Measurements from ENCODE around the gene EFCAB5. TPM values are rescaled to one million over a fixed set of nuclear protein-coding genes. Genes with fewer than 3 reads are reported as not detected.

The EFCAB5 gene
- total and polyA plus RNA-seq, 2 donors (not counting 1 experiment from before 2014, with no cell fraction given), result 0.54 to 3.0 TPM

- Mint-ChIP-seq H3K4me3 (no peak overlapping the region), H3K9me3 (ENCODE audit: insufficient read depth) (no peaks in the 10 kb centered on the region), H3K27me3 (peaks cover under 1% of the 10 kb centered on the region), H3K27ac (no peak overlapping the region), H3K4me1 (peaks cover 5% of the 10 kb centered on the region)
- ATAC-seq (ENCODE audit: low read depth), result no peak
- no peak overlapping the region for H2AFZ ChIP-seq (ENCODE audit: insufficient read depth, low read depth, low read length, poor library complexity, severe bottlenecking)
- H3K4me1 ChIP-seq (ENCODE audit: control insufficient read depth in 2 of 2, insufficient read depth in 2 of 2, low read length in 2 of 2), result peaks cover 3 to 5% of the 10 kb centered on the region in 2 donors
- intact Hi-C loops (cut with micrococcal nuclease), result loop anchor here (1.0 kb wide), 3 partner anchors 12 to 232 kb away; partner anchors contain the start of gene NSRP1
- no peaks in the 10 kb centered on the region for H3K27me3 ChIP-seq (replicated peaks in 1 of 4; ENCODE audit: control extremely low read depth in 1 of 4, control insufficient read depth in 3 of 4, insufficient read depth in 4 of 4, low read length in 3 of 4)
- H3K27ac ChIP-seq (ENCODE audit: low read length in 2 of 2), result no peak overlapping the region
- H3K79me2 ChIP-seq (ENCODE audit: control insufficient read depth, insufficient read depth, low read length), result no peaks in the 10 kb centered on the region
- DNase-seq, result no peak
- TF ChIP-seq EZH2 (IDR thresholded peaks at IDR 0.05; ENCODE audit: borderline replicate concordance, insufficient read depth, low read depth, low read length, poor library complexity, severe bottlenecking) (no peak), CTCF (IDR thresholded peaks at IDR 0.05) (no peak)
- H3K4me2 ChIP-seq (replicated peaks; ENCODE audit: low read depth, low read length, poor library complexity, severe bottlenecking), result no peak overlapping the region
- CTCF ChIA-PET, result interaction anchor here (0.6 to 9.3 kb wide), 33 partner anchors 12 to 1112 kb away, joined by 3 to 218 read pairs (median 4); partner anchors contain the start of genes CPD, NSRP1 and TMIGD1
- POLR2A ChIA-PET, result interaction anchor here (1.0 kb wide), 1 partner anchor 232 kb away, joined by 6 read pairs; no protein-coding TSS in a partner anchor
- no peaks in the 10 kb centered on the region for H3K9me3 ChIP-seq (ENCODE audit: control extremely low read depth in 1 of 3, control insufficient read depth in 2 of 3, insufficient read depth in 1 of 3, low read length in 2 of 3)
- no peaks in the 10 kb centered on the region for H3K36me3 ChIP-seq (replicated peaks in 1 of 2; ENCODE audit: control extremely low read depth in 1 of 2, control insufficient read depth in 1 of 2, extremely low read depth in 1 of 2, insufficient read depth in 2 of 2, low read length in 1 of 2)
- H3K9ac ChIP-seq (ENCODE audit: low read length), result no peak overlapping the region
- no CpG with 5 or more reads among the region's 1 CpG for WGBS (ENCODE audit: insufficient coverage)
- no peak overlapping the region for H3K4me3 ChIP-seq (ENCODE audit: control extremely low read depth in 1 of 5, extremely low read depth in 1 of 5, insufficient read depth in 1 of 5, low read depth in 2 of 5, low read length in 4 of 5)
- H4K20me1 ChIP-seq (ENCODE audit: control insufficient read depth, insufficient read depth, low read length, poor library complexity, severe bottlenecking), result no peaks in the 10 kb centered on the region
Measured at GRCh38 chr17:30103921-30104320, 162.5 kb downstream of the EFCAB5 start.

- CTCF ChIA-PET, result interaction anchor here (0.6 to 9.3 kb wide), 45 partner anchors 12 to 1112 kb away, joined by 3 to 218 read pairs (median 4); partner anchors contain the start of genes CPD, NSRP1 and TMIGD1
- intact Hi-C loops (cut with micrococcal nuclease), result loop anchor here (1.0 kb wide), 3 partner anchors 12 to 232 kb away; partner anchors contain the start of gene NSRP1
- peaks cover 2% of the 10 kb centered on the region for H3K27me3 Mint-ChIP-seq
- Histone ChIP-seq H3K27me3 (replicated peaks in 1 of 4; ENCODE audit: control extremely low read depth in 1 of 4, control insufficient read depth in 3 of 4, insufficient read depth in 4 of 4, low read length in 3 of 4) (no peaks in the 10 kb centered on the region), H4K20me1 (ENCODE audit: control insufficient read depth, insufficient read depth, low read length, poor library complexity, severe bottlenecking) (no peaks in the 10 kb centered on the region), H2AFZ (ENCODE audit: insufficient read depth, low read depth, low read length, poor library complexity, severe bottlenecking) (peak overlapping the region; percentile 90), H3K4me1 (ENCODE audit: control insufficient read depth in 2 of 2, insufficient read depth in 2 of 2, low read length in 2 of 2) (peaks cover 3 to 5% of the 10 kb centered on the region in 2 donors), H3K36me3 (replicated peaks in 1 of 2; ENCODE audit: control extremely low read depth in 1 of 2, control insufficient read depth in 1 of 2, extremely low read depth in 1 of 2, insufficient read depth in 2 of 2, low read length in 1 of 2) (no peaks in the 10 kb centered on the region), H3K4me2 (replicated peaks; ENCODE audit: low read depth, low read length, poor library complexity, severe bottlenecking) (peak overlapping the region; percentile 80), H3K9me3 (ENCODE audit: control extremely low read depth in 1 of 3, control insufficient read depth in 2 of 3, insufficient read depth in 1 of 3, low read length in 2 of 3) (no peaks in the 10 kb centered on the region), H3K27ac (ENCODE audit: low read length in 2 of 2) (no peak overlapping the region), H3K79me2 (ENCODE audit: control insufficient read depth, insufficient read depth, low read length) (no peaks in the 10 kb centered on the region), H3K4me3 (ENCODE audit: control extremely low read depth in 1 of 5, extremely low read depth in 1 of 5, insufficient read depth in 1 of 5, low read depth in 2 of 5, low read length in 4 of 5) (peak overlapping the region; percentile 20 to 59 (median 54)), H3K9ac (ENCODE audit: low read length) (peak overlapping the region; percentile 59)
- peaks cover 5% of the 10 kb centered on the region for H3K4me1 Mint-ChIP-seq
- TF ChIP-seq EZH2 (IDR thresholded peaks at IDR 0.05; ENCODE audit: borderline replicate concordance, insufficient read depth, low read depth, low read length, poor library complexity, severe bottlenecking) (no peak), CTCF (IDR thresholded peaks at IDR 0.05) (peak; percentile 93)
- 27% methylated on average over 29 of the region's 29 CpGs for WGBS (ENCODE audit: insufficient coverage)
- ATAC-seq (ENCODE audit: low read depth) (peak; percentile 98), DNase-seq (peak; percentile 85)
- H3K4me3 Mint-ChIP-seq, result peak overlapping the region; percentile 87
- no peak overlapping the region for H3K27ac Mint-ChIP-seq
- no peaks in the 10 kb centered on the region for H3K9me3 Mint-ChIP-seq (ENCODE audit: insufficient read depth)
- POLR2A ChIA-PET, result interaction anchor here (0.6 to 1.0 kb wide), 3 partner anchors 231 to 714 kb away, joined by 3 to 7 read pairs (median 6); partner anchors contain the start of gene TAOK1
Measured at GRCh38 chr17:30104575-30105339, 163.3 kb downstream of the EFCAB5 start.
